Sigmoid colon (tissue), 4 donors: ENCODE measurements around the gene CLSTN2.

Experiments used
- CTCF ChIP-seq, 4 experiments: fragments of 450-650 bp in 3 of 4; fragments of 200-600 bp in 1 of 4; IDR thresholded peaks; one replicate each; pipeline ENCODE4 v1.5.1; 2016 to 2019; ENCODE audit warnings: antibody characterized with exemption in 4 of 4, mild to moderate bottlenecking in 3 of 4, moderate library complexity in 2 of 4
- EP300 ChIP-seq, 4 donors: sonication (generic); formaldehyde crosslinking; IDR thresholded peaks; one replicate each; pipeline ENCODE4 v1.6.1; 2017; ENCODE audit warnings: antibody characterized with exemption in 4 of 4
- POLR2A ChIP-seq, 2 donors: fragments of 450-650 bp; IDR thresholded peaks; one replicate each; pipeline ENCODE4 v1.6.1; 2016; ENCODE audit warnings: antibody characterized with exemption in 2 of 2, mild to moderate bottlenecking in 2 of 2, moderate library complexity in 2 of 2
- POLR2AphosphoS5 ChIP-seq, 4 donors: sonication (generic); formaldehyde crosslinking; IDR thresholded peaks; one replicate each; pipeline ENCODE4 v1.6.1; 2017; ENCODE audit warnings: antibody characterized with exemption in 4 of 4

- TF ChIP-seq CTCF (IDR thresholded peaks at IDR 0.05) (no peak), POLR2A (IDR thresholded peaks at IDR 0.05) (no peak), POLR2AphosphoS5 (IDR thresholded peaks at IDR 0.05) (no peak), EP300 (IDR thresholded peaks at IDR 0.05) (no peak)
Measured at GRCh38 chr3:139945386-139945785, 10.4 kb downstream of the CLSTN2 start.
